H1 (cell line): ENCODE data around the gene ODC1. TPM values are rescaled to one million over a fixed set of nuclear protein-coding genes. Genes with fewer than 3 reads are reported as not detected.

Experiments
- RAD21 ChIP-seq, 2 experiments: IDR thresholded peaks in 1 of 2; conservative IDR thresholded peaks in 1 of 2; 2 replicates each; pipeline ENCODE4 v1.6.1; 2011; ENCODE audit warnings: low read depth in 2 of 2, low read length in 2 of 2, improper control_type of control experiment in 1 of 2, inconsistent platforms in 1 of 2, mild to moderate bottlenecking in 1 of 2, moderate library complexity in 1 of 2
- YY1 ChIP-seq: IDR thresholded peaks from 2 replicates; pipeline ENCODE4 v1.6.1; 2011; ENCODE audit warnings: low read depth, mild to moderate bottlenecking, low read length
- polyA plus RNA-seq, 7 experiments: library from polyadenylated mRNA; depleted of rRNA in 3 of 7; stranded (reverse) in 5 of 7; unstranded in 2 of 7; fragments of >200 nt in 5 of 7; fragments of 200-250 nt in 2 of 7; gene quantifications; 1 replicate in 5 of 7; 2 replicates in 1 of 7; 4 replicates in 1 of 7; pipeline versions ENCODE4 v1.2.1 to v1.2.3, GENCODE V29; 2011 to 2013; ENCODE audit warnings: missing spikeins in 2 of 7, mixed read lengths in 2 of 7
- total RNA-seq: library from RNA; stranded (reverse); fragmentation: NEBNext Ultra II Directional; extraction: Animal tissue kit (Norgen Biotek cat#: 25700); gene quantifications from 2 replicates; pipeline ENCODE4 v1.2.1, GENCODE V29; 2021
- TF ChIP-seq, protein P1 (sequence below): fragments of 300-600 bp; sonication (generic); IDR thresholded peaks from 2 replicates; pipeline ENCODE4 v1.7.1; 2012; ENCODE audit warnings: low read length, moderate library complexity, mild to moderate bottlenecking, inconsistent platforms; ENCODE audit not compliant: insufficient replicate concordance

The ODC1 gene
- total and polyA plus RNA-seq, 2 of the 8 experiments (the other 6 are each of a cell fraction or from before 2014, with no cell fraction given) = 57.2 to 76.7 TPM

DNA sequence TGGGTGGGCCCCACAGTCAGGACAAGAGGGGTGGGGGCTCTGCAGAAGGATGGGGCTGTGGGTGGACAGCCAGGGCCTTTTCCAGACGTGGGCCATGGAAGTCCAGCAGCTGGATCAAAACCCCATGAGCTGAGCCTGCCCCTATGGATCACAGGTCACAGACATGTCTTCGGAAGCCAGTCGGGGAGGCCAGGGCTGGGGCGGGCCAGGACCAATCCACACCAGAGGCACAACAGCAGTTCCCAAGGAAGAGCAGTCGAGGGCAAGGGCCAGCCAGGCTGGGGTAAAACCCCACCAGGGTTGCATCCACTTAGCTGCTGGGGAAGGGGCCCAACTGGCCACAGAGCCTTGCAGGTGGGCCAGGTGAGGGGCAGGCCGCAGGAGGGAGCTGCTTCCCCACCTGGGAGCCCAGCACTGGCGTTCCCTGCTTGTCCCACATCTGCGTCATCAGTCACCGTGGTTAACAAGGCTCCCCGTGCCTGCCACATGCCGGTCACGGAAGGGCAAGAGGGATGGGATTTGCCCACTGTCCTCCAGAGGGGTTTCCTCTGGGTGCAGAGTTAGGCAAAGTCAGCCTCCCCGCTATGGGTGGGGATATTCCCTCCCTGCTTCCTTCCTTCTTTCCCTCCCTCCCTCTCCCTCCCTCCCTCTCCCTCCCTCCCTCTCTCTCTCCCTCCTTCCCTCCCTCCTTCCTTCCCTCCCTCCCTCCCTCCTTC lies 46.4 kb upstream of the ODC1 start (continued):
- TF ChIP-seq, protein P1, sequence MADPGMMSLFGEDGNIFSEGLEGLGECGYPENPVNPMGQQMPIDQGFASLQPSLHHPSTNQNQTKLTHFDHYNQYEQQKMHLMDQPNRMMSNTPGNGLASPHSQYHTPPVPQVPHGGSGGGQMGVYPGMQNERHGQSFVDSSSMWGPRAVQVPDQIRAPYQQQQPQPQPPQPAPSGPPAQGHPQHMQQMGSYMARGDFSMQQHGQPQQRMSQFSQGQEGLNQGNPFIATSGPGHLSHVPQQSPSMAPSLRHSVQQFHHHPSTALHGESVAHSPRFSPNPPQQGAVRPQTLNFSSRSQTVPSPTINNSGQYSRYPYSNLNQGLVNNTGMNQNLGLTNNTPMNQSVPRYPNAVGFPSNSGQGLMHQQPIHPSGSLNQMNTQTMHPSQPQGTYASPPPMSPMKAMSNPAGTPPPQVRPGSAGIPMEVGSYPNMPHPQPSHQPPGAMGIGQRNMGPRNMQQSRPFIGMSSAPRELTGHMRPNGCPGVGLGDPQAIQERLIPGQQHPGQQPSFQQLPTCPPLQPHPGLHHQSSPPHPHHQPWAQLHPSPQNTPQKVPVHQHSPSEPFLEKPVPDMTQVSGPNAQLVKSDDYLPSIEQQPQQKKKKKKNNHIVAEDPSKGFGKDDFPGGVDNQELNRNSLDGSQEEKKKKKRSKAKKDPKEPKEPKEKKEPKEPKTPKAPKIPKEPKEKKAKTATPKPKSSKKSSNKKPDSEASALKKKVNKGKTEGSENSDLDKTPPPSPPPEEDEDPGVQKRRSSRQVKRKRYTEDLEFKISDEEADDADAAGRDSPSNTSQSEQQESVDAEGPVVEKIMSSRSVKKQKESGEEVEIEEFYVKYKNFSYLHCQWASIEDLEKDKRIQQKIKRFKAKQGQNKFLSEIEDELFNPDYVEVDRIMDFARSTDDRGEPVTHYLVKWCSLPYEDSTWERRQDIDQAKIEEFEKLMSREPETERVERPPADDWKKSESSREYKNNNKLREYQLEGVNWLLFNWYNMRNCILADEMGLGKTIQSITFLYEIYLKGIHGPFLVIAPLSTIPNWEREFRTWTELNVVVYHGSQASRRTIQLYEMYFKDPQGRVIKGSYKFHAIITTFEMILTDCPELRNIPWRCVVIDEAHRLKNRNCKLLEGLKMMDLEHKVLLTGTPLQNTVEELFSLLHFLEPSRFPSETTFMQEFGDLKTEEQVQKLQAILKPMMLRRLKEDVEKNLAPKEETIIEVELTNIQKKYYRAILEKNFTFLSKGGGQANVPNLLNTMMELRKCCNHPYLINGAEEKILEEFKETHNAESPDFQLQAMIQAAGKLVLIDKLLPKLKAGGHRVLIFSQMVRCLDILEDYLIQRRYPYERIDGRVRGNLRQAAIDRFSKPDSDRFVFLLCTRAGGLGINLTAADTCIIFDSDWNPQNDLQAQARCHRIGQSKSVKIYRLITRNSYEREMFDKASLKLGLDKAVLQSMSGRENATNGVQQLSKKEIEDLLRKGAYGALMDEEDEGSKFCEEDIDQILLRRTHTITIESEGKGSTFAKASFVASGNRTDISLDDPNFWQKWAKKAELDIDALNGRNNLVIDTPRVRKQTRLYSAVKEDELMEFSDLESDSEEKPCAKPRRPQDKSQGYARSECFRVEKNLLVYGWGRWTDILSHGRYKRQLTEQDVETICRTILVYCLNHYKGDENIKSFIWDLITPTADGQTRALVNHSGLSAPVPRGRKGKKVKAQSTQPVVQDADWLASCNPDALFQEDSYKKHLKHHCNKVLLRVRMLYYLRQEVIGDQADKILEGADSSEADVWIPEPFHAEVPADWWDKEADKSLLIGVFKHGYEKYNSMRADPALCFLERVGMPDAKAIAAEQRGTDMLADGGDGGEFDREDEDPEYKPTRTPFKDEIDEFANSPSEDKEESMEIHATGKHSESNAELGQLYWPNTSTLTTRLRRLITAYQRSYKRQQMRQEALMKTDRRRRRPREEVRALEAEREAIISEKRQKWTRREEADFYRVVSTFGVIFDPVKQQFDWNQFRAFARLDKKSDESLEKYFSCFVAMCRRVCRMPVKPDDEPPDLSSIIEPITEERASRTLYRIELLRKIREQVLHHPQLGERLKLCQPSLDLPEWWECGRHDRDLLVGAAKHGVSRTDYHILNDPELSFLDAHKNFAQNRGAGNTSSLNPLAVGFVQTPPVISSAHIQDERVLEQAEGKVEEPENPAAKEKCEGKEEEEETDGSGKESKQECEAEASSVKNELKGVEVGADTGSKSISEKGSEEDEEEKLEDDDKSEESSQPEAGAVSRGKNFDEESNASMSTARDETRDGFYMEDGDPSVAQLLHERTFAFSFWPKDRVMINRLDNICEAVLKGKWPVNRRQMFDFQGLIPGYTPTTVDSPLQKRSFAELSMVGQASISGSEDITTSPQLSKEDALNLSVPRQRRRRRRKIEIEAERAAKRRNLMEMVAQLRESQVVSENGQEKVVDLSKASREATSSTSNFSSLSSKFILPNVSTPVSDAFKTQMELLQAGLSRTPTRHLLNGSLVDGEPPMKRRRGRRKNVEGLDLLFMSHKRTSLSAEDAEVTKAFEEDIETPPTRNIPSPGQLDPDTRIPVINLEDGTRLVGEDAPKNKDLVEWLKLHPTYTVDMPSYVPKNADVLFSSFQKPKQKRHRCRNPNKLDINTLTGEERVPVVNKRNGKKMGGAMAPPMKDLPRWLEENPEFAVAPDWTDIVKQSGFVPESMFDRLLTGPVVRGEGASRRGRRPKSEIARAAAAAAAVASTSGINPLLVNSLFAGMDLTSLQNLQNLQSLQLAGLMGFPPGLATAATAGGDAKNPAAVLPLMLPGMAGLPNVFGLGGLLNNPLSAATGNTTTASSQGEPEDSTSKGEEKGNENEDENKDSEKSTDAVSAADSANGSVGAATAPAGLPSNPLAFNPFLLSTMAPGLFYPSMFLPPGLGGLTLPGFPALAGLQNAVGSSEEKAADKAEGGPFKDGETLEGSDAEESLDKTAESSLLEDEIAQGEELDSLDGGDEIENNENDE = no peak
- TF ChIP-seq YY1 = no peak
- peak in 1 of 2 experiments; percentile 24; a peak in 1 of 4 replicates for TF ChIP-seq RAD21 (IDR thresholded peaks at IDR 0.05 in 1 of 2, conservative IDR thresholded peaks at IDR 0.05 in 1 of 2; ENCODE audit: low read depth in 2 of 2, low read length in 2 of 2)
